ENCODE results near the gene TRIM17.

TRIM17 gene

DNA sequence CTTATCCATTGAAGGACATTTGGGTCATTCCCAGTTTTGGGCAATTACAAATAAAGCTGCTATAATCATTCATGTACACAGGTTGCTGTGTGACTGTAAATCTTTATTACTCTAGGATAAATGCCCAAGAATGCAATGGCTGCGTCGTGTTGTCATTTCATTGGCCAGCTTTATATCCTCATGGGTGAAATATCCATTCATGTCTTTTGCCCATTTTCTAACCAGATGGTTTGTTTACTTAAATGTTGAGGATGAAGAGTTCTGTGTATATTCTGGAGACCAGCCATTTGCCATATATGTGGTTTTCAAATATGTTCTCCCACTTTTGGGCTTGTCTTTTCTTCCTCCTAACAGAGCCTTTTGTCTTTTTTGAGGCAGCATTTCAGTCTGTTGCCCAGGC is 35.3 kb downstream of the TRIM17 start:
- no peak for DNase-seq (ENCODE audit: low read depth in 2 of 2, low spot score in 1 of 2)

DNA sequence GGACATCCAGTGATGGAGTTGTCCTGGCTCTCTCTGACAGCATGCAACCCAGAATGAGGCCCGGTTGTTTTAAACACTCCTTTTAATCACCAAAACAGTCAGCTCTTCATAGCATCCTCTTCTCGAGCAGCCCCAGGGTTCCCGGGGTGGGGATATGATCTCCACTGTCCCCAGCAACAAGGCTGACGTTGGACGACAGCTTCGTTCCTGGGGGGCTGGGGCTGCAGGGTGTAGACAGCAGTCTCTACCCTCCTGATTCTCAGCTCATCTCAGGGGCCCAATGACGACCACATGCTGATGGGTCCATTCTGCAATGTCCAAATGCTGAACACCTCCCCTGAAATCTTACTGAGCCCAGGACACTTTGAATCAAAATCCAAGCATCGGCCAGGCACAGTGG is 37.0 kb downstream of the TRIM17 start:
- no peak for DNase-seq (ENCODE audit: low read depth in 2 of 2, low spot score in 1 of 2)

DNA sequence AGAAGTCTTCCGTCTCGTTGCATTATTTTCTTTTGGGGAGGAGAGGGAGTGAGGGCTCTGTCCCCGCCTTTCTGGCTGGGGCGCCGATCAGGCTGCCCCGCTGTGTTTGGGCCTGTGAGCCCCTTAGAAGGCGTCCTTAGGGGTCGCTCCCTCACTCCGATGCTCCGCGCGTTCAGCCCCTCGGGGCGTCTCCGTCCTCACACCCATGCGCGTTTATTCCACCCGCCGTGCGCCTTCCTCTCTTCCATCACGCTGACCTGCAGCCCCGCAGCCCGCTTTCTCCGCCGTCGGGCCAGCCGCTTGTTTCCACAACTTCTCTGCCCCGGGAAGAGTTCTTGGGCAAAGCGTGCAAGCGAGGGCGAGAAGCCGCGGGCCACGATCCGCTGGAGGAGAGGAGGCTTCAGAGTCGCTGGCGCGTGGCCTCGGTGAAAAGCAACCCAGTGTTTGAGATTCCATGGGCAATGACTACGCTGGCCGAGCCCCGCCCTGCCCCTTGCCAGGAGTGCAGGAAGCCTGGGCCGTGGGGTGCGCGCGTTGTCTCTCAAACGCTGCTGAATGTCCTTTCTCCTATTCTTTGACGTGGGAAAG is 37.7 kb downstream of the TRIM17 start:
- DNase-seq (ENCODE audit: low read depth in 2 of 2, low spot score in 1 of 2): no peak

DNA sequence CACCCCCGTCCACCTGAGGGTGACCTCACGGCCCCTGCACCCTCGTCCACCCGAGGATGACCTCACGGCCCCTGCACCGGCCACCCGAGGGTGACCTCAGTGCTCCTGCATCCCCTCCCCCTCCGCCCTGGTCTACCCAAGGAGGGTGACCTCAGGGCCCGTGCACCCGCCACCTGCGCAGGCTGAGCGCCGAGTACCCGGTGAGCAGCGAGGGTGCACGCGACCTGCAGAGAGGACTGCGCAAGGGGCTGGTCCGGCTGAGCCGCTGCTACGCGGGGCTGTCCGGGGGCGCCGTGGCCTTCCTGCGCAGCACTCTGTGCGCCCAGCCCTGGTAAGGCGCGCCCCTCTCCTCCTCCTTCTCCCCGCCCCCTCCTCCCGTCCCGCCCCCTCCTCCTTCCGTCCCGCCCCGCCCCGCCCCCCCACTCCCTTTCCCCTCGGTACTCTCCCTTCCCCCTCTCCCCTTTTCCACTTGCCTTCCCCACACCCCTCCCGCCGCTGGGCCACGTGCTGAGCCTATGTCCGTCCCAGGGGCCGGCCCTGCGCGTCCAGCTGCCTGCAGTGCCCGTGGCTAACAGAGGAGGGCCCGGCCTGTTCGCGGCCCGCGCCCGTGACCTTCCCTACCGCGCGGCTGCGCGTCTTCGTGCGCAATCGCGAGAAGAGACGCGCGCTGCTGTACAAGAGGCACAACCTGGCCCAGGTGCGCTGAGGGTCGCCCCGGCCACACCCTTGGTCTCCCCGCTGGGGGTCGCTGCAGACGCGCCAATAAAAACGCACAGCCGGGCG is 38.4 kb downstream of the TRIM17 start:
- DNase-seq (ENCODE audit: low read depth in 2 of 2, low spot score in 1 of 2): no peak

DNA sequence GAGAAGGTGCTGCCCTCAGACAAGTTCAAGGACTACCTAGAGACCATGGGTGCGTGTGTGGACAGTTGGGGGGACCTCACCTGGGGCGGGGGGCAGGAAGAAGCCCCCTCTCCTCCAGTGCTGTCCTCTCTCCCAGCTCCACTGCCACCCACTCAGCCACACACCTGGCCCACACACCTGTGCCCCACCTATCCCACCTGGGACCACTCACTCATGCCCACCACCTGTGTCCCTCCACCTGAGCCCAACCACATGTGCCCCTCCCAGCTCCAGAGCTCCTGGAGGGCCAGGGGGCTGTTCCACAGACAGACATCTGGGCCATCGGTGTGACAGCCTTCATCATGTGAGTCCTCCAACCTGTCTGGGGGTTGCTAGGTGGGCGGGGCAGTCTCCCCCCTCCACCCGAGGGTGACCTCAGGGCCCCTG is 39.0 kb downstream of the TRIM17 start:
- no peak for DNase-seq (ENCODE audit: low read depth in 2 of 2, low spot score in 1 of 2)

DNA sequence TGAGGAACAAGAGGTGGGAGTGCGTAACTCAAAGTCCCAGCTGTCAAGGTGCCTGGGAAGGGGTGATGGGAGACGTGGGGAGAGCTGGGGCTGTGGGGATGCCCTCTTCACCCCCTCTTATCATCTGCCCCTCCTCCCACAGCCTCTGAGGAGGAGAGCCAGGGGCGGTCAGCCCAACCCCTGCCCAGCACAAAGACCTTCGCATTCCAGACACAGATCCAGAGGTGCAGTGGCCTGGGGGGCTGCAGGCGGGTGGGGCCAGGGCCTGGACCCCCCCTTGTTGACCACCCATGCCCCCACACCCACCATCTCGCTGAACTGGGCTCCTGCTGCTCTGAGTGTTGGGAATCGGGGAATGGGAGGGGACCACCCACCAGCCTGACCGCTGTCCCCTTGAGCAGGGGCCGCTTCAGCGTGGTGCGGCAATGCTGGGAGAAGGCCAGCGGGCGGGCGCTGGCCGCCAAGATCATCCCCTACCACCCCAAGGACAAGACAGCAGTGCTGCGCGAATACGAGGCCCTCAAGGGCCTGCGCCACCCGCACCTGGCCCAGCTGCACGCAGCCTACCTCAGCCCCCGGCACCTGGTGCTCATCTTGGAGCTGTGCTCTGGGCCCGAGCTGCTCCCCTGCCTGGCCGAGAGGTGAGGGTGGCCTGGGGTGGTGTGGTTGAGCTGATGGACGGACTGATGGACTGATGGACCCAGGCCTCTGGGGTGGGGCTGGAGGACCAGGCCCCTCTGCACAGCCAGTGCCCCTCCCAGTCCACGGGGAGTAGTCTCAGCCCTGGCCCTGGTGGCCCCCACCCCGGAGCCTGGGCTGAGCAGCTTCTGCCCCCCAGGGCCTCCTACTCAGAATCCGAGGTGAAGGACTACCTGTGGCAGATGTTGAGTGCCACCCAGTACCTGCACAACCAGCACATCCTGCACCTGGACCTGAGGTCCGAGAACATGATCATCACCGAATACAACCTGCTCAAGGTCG is 39.7 kb downstream of the TRIM17 start:
- no peak for DNase-seq (ENCODE audit: low read depth in 2 of 2, low spot score in 1 of 2)

DNA sequence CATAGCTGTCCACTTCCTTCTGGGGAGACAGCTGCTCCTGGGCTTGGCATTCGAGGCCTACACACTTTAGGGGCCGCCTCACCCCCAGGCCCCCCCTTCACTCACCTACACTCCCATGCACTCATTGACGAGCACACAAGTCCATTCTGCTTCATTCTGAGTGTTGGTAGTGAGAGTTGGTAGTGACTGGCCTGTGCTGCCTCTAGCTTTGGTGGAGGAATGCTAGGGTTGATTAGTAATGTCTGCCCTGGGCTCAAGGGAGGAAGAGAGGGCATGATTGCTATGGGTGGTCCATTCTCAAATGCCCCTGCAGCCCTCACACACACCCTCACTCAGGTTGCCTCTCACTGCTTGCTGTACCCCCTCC is 40.4 kb downstream of the TRIM17 start:
- DNase-seq (ENCODE audit: low read depth in 2 of 2, low spot score in 1 of 2): no peak

DNA sequence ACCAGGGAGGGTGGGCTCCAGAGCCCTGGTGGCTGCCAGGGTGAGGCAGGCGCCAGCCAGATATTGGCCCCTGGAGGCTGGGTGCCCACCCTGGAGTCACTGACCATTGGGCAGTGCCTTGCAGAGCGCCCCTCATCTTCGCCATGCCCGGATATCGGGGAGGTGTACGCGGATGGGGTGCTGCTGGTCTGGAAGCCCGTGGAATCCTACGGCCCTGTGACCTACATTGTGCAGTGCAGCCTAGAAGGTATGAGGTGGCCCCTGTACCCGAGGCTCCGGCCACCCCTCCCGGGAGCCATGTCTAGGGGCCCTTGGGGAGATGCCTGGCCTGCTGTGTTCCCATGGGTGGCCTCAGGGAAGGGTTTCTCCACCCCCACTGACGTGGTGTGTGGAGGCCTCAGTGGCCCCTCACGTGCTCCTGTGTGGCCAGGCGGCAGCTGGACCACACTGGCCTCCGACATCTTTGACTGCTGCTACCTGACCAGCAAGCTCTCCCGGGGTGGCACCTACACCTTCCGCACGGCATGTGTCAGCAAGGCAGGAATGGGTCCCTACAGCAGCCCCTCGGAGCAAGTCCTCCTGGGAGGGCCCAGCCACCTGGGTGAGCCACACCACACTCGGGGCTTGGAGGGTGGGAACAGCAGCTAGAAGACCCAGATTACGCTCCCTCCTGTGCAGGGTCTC is 40.9 kb downstream of the TRIM17 start:
- DNase-seq (ENCODE audit: low read depth in 2 of 2, low spot score in 1 of 2): no peak

DNA sequence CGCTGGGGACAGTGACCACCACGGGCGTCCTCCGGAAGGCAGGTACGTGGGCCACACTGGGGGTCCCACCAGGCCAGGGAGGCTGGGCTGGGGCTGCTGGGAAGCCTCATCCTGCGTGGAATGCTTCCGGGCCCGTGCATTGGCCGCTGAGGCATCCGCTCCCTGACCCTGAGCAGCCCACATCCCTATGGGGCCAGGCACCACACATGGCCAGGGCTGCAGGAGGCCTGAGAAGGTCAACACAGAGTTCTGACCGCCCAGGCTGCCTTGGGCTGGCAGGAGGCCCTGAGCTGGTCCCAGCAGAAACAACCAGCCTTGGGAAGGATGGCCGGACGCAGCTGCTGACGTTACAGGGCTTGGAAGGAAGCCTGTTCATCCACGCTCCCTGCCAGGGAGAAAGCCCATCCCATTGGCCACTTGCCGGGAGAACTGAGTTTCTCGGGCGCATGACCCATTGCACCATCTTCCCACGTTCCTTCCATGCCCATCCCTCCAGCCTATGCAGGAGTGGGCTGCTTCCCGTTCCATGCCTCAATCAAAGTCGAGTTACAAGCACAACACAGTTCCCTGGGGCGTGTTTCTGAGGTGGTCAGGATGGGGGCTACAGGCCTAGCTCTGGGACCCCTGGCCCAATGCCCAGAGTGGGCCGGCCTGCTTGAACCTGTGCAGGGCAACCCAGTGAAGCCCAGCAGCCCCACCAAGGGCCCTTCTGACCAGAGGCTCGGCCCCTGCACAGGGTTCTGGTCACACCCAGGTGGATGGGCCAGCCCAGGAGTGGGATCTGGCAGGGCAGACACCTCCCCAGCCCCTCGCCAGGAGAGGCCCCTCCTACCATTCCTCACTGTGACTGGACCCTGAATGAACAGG is 41.7 kb downstream of the TRIM17 start:
- no peak for DNase-seq (ENCODE audit: low read depth in 2 of 2, low spot score in 1 of 2)

DNA sequence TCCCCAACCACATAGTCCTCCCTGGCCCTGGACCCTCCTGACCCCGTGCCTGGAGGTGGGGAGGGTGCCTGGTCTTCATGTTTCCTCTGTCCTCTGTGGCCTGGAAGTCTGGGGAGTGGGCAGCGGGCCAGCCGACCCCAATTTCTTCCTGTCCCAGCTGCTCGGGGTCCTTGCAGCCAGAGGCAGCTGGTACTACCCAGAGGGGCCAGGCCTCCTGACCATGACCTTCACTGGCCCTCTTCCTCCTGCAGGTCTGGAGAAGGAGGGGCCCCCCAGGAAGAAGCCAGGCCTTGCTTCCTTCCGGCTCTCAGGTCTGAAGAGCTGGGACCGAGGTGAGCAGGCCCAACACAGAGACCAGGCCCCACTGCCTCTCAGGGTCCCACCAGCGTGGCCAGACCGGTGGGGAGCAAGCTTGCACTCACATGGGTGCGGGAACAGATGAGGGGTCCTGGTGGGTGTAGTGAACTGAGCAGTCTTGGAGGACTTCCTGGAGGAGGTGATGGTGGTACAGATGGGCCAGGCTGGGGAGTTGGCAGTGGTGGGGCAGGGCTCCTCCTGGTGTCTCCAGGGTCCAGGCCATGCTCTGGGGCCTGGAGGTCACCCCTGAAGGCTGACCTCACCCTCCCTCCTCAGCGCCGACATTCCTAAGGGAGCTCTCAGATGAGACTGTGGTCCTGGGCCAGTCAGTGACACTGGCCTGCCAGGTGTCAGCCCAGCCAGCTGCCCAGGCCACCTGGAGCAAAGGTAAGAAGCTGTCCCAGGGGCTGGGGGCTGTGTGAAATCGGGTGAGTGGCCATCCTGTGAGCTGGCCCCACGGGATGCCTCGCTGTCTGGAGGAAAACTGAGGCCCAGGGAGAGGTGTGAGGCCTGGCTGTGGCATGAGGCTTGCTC is 42.7 kb downstream of the TRIM17 start:
- no peak for DNase-seq (ENCODE audit: low read depth in 2 of 2, low spot score in 1 of 2)

DNA sequence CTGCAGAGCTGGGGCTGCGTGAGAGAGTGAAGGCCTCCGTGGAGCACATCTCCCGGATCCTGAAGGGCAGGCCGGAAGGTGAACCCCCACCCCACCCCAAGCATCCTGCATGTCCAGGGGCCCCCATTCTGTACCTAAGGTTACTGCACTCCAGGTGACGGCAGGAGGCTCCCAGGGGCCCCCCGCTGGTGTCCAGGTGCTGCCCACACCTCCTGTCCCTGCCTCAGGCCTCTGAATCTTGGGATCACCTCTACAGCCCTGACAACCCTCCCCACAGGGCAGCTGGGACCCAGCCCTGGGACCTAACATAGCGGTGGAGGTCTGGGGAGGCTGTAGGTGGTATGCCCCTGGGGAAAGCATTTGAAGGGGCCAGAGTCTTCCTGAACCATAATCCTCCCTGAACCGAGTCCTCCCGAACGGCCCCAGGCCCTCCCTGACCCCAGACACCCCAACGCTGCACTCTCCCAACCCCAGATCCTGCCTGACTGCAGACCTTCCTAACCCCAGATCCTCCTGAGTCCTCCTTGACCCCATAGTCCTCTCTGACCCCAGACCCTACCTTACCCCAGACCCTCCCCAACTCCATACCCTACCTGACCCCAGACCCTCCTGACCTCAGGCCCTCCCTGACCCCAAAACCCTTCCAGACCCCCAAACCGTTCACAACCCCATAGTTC is 43.5 kb downstream of the TRIM17 start:
- DNase-seq (ENCODE audit: low read depth in 2 of 2, low spot score in 1 of 2): no peak

DNA sequence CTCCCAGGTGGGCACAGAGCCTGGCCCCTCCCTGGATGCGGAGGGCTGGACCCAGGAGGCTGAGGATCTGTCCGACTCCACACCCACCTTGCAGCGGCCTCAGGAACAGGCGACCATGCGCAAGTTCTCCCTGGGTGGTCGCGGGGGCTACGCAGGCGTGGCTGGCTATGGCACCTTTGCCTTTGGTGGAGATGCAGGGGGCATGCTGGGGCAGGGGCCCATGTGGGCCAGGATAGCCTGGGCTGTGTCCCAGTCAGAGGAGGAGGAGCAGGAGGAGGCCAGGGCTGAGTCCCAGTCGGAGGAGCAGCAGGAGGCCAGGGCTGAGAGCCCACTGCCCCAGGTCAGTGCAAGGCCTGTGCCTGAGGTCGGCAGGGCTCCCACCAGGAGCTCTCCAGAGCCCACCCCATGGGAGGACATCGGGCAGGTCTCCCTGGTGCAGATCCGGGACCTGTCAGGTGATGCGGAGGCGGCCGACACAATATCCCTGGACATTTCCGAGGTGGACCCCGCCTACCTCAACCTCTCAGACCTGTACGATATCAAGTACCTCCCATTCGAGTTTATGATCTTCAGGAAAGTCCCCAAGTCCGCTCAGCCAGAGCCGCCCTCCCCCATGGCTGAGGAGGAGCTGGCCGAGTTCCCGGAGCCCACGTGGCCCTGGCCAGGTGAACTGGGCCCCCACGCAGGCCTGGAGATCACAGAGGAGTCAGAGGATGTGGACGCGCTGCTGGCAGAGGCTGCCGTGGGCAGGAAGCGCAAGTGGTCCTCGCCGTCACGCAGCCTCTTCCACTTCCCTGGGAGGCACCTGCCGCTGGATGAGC is 44.3 kb downstream of the TRIM17 start:
- DNase-seq (ENCODE audit: low read depth in 2 of 2, low spot score in 1 of 2): no peak

DNA sequence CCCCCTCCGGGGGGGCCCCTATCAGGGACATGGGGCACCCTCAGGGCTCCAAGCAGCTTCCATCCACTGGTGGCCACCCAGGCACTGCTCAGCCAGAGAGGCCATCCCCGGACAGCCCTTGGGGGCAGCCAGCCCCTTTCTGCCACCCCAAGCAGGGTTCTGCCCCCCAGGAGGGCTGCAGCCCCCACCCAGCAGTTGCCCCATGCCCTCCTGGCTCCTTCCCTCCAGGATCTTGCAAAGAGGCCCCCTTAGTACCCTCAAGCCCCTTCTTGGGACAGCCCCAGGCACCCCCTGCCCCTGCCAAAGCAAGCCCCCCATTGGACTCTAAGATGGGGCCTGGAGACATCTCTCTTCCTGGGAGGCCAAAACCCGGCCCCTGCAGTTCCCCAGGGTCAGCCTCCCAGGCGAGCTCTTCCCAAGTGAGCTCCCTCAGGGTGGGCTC is 44.9 kb downstream of the TRIM17 start:
- DNase-seq (ENCODE audit: low read depth in 2 of 2, low spot score in 1 of 2): no peak

DNA sequence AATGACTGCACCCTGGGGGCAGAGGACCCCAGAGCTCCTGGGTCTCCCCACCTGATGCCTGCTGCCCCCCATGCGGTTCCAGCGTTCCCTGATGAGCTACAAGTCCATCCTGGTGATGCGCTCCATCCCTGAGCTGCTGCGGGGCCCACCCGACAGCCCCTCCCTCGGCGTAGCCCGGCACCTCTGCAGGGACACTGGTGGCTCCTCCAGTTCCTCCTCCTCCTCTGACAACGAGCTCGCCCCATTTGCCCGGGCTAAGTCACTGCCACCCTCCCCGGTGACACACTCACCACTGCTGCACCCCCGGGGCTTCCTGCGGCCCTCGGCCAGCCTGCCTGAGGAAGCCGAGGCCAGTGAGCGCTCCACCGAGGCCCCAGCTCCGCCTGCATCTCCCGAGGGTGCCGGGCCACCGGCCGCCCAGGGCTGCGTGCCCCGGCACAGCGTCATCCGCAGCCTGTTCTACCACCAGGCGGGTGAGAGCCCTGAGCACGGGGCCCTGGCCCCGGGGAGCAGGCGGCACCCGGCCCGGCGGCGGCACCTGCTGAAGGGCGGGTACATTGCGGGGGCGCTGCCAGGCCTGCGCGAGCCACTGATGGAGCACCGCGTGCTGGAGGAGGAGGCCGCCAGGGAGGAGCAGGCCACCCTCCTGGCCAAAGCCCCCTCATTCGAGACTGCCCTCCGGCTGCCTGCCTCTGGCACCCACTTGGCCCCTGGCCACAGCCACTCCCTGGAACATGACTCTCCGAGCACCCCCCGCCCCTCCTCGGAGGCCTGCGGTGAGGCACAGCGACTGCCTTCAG is 45.5 kb downstream of the TRIM17 start:
- DNase-seq (ENCODE audit: low read depth in 2 of 2, low spot score in 1 of 2): no peak

DNA sequence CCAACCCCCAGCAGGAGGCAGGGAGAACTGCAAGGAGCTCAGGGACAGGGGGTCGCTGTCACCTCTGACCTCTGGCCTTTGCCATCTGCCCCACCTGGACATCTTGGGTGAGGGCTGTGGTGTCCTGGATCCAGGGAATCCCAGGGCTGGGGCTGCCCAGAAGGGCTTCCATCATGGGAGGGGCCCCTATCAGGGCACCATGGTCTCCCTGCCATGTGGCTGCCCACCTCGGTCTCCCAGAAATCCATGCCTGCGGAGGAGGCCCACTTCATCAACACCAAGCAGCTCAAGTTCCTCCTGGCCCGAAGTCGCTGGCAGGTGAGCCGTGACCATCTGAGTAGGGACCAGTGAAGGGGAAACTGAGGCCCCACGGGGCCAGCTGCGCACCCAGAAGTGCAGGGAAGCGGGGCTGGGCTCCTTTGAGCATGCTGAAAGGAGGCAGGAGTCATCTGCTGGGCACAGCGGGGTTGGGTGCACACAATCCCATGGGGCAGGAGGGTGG is 46.2 kb downstream of the TRIM17 start:
- no peak for DNase-seq (ENCODE audit: low read depth in 2 of 2, low spot score in 1 of 2)

DNA sequence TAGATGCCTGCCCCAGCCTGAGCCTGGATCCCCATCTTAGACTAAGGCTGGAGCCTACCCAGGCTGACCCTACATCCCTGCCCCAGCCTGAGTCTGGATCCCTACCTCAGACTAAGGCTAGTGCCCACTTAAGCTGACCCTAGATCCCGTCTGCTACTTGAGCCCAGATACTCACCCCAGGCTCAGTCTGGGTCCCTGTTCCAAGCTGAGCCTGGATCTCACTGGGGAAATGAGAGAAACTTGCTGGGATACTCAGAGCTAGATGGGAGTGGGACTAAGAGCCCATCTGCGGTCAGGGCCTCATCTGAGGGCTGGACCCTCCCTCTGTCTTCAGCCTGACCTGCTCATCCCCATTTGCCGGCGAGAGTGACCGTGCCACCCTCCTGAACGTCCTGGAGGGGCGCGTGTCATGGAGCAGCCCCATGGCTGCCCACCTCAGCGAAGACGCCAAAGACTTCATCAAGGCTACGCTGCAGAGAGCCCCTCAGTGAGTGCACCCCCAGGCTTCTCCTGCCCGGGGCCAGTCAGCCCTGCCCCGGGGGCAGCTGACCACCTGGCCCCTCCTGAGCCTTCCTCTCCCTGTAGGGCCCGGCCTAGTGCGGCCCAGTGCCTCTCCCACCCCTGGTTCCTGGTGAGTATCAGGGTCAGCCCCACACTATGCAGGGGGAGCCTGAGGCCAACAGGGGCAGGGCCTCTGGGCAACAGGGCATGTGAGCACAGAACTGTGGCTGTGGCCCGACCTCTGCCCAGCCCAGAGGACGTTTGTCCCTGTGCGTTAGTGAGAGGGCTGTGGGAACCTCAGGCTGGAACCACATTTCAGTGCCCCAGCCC is 46.8 kb downstream of the TRIM17 start:
- no peak for DNase-seq (ENCODE audit: low read depth in 2 of 2, low spot score in 1 of 2)

Measured in stimulated activated CD8-positive, alpha-beta memory T cell treated with anti-CD3 and anti-CD28 coated beads, Interleukin-4, amount 100 ng/mL, for 1 hour (primary cell).